ENCODE data around the gene ITPK1. TPM values are rescaled to one million over a fixed set of nuclear protein-coding genes. Genes with fewer than 3 reads are reported as not detected.
"Not testable (repeated sequence)": the region's sequence is repeated elsewhere in the genome, so short reads cannot be mapped to it uniquely, and the experiment has no call there.

Gene ITPK1
- 10 to 100 TPM; 43.9 to 56.1 (median 44.5) TPM for total RNA-seq

DNA sequence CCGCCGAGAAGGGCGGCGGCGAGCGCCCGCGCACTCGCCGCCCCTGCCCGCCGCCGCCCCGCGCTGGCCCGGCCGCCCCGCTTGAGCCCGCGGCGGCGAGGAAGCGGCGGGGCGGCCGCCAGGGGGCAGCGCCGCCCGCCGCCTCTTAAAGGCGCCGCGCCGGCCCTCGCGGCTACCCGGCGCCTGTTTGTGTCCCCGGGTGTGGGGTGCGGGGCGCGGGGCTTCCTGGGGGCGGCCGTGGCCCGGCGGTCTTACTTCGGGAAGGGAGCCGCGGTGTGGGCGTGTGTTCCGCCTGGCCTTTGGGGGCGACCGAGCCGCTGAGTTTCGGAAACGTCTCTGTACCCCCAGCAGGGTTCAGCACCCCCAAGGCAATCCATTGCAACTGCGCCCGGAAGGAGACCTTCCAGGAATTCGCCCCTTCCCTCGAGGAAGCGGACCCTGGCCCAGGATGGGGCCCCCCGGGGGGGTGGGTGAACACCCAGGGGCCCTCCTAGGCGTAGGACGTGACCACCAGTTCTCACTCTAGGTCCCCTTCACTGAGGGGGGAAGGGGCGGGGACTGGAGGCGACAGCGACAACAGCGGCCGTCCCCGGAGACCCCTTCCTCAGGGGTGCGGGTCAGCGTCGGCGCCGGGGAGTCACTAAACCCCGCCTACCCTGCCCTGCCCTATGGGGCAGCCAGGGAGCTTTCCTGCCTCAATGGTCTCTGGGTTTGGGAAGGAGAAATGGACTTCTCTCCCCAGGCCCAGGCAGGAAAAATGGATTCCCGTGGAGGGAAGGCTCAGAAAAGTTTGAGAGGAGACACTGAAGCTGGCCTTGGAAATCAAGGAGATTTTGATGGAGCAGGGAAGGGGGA is at the start of gene ITPK1:
TSS of gene ITPK1 (minus strand) at position 105 of the 855 bp plus-strand sequence. CDS start 762 bp downstream, outside the sequence.
- Histone ChIP-seq H3K27ac (peak within 1 kb of the TSS; percentile 92 to 96 (median 95)), H3K36me3 (no peaks in the 10 kb centered on the region), H3K4me1 (peaks cover 25 to 32% of the 10 kb centered on the region in 2 donors), H3K27me3 (no peaks in the 10 kb centered on the region), H3K9me3 (no peaks in the 10 kb centered on the region), H3K4me3 (replicated peaks in 1 of 3) (peak within 1 kb of the TSS; percentile 54 to 86 (median 78))
- intact Hi-C loops (cut with DNase I) = no loop called here
- 1 to 4% methylated on average over 2 to 23 of the region's 77 CpGs for WGBS, 2 donors
- peak; percentile 51 to 57 for DNase-seq
- TF ChIP-seq, protein P1, sequence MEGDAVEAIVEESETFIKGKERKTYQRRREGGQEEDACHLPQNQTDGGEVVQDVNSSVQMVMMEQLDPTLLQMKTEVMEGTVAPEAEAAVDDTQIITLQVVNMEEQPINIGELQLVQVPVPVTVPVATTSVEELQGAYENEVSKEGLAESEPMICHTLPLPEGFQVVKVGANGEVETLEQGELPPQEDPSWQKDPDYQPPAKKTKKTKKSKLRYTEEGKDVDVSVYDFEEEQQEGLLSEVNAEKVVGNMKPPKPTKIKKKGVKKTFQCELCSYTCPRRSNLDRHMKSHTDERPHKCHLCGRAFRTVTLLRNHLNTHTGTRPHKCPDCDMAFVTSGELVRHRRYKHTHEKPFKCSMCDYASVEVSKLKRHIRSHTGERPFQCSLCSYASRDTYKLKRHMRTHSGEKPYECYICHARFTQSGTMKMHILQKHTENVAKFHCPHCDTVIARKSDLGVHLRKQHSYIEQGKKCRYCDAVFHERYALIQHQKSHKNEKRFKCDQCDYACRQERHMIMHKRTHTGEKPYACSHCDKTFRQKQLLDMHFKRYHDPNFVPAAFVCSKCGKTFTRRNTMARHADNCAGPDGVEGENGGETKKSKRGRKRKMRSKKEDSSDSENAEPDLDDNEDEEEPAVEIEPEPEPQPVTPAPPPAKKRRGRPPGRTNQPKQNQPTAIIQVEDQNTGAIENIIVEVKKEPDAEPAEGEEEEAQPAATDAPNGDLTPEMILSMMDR (IDR thresholded peaks at IDR 0.05) = peak in 3 of 6 experiments; percentile 15 to 56 (median 54)
- TF ChIP-seq POLR2A (IDR thresholded peaks at IDR 0.05) = no peak

DNA sequence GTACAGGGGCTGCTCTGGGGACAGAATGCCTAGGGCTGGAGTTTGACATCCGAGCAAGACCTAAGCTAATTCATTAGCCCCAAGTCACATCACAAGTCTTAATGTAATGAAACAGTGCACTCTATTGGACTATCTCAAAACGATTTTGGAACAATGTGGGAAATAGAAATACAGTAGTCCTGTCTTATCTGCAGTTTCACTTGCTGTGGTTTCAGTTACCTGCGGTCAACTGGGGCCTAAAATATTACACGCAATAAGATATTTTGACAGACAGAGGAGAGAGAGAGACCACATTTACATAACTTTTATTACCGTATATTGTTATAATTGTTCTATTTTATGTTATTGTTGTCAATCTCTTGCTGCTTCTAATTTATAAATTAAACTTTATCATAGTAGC is 47.8 kb upstream of the ITPK1 start:
- Histone ChIP-seq H3K4me3 (replicated peaks in 1 of 3) (no peak overlapping the region), H3K27ac (no peak overlapping the region), H3K4me1 (no peaks in the 10 kb centered on the region), H3K36me3 (no peaks in the 10 kb centered on the region), H3K9me3 (no peaks in the 10 kb centered on the region), H3K27me3 (no peaks in the 10 kb centered on the region)
- WGBS, 2 donors = 71 to 72% methylated on average over 5 of the region's 5 CpGs
- TF ChIP-seq, protein P1 (IDR thresholded peaks at IDR 0.05) = no peak
- no peak for TF ChIP-seq POLR2A (IDR thresholded peaks at IDR 0.05)
- DNase-seq = no peak
- intact Hi-C loops (cut with DNase I) = no loop called here

DNA sequence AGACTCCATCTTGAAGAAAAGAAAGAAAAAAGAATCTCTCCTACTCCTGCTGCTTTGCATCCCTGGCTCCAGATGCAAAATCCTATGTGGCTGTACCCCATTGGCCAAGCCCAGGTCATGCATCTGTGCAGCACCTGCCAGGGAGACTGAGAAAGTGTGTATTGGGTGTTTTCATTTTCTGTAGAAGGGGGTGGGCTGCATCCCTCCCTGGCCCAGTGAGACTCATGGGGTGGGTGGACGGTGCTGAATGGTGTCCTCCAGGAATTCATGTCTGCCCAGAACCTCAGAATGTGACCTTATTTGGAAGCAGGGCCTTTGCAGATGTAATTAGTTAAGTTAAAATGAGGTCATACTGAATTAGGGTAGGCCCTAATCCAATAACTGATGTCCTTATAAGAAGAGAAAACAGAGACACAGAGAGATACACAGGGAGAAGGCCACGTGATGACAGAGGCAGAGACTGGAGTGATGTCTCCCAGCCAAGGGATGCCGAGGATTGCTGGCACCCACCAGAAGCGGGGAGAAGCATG is 45.8 kb upstream of the ITPK1 start:
- TF ChIP-seq, protein P1 (IDR thresholded peaks at IDR 0.05) = no peak
- no peak for TF ChIP-seq POLR2A (IDR thresholded peaks at IDR 0.05)
- Histone ChIP-seq H3K9me3 (no peaks in the 10 kb centered on the region), H3K27ac (no peak overlapping the region), H3K36me3 (no peaks in the 10 kb centered on the region), H3K27me3 (no peaks in the 10 kb centered on the region), H3K4me1 (no peaks in the 10 kb centered on the region), H3K4me3 (replicated peaks in 1 of 3) (no peak overlapping the region)
- no peak for DNase-seq
- WGBS, 2 donors = 74 to 79% methylated on average over 4 of the region's 4 CpGs
- intact Hi-C loops (cut with DNase I) = no loop called here

DNA sequence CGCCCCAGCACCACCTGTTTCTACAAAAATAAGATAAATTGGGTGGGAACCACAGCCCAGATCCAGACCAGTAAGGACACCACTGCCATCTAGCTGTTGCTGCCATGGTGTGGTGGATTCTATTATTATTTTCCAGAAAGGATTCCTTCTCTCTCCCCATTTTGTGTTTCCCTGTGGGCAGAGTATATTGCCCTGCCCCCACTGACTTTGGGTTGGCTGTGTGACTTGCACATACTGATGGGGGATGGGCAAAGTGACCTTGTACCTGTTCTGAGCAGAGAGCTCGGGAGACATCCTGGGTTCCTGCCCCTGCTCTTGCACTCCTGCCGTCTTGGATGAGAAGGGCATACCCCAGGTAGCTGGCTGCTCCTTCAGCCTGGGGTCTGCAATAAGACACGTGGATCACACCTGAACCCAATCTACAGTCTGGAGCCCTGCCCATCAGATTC is 44.7 kb upstream of the ITPK1 start:
- DNase-seq = no peak
- 30 to 32% methylated on average over 4 of the region's 4 CpGs for WGBS, 2 donors
- intact Hi-C loops (cut with DNase I) = no loop called here
- Histone ChIP-seq H3K36me3 (no peaks in the 10 kb centered on the region), H3K27ac (no peak overlapping the region), H3K27me3 (no peaks in the 10 kb centered on the region), H3K4me3 (replicated peaks in 1 of 3) (no peak overlapping the region), H3K9me3 (no peaks in the 10 kb centered on the region), H3K4me1 (no peaks in the 10 kb centered on the region)
- TF ChIP-seq, protein P1 (IDR thresholded peaks at IDR 0.05) = peak in 1 of 6 experiments; percentile 19
- no peak for TF ChIP-seq POLR2A (IDR thresholded peaks at IDR 0.05)

DNA sequence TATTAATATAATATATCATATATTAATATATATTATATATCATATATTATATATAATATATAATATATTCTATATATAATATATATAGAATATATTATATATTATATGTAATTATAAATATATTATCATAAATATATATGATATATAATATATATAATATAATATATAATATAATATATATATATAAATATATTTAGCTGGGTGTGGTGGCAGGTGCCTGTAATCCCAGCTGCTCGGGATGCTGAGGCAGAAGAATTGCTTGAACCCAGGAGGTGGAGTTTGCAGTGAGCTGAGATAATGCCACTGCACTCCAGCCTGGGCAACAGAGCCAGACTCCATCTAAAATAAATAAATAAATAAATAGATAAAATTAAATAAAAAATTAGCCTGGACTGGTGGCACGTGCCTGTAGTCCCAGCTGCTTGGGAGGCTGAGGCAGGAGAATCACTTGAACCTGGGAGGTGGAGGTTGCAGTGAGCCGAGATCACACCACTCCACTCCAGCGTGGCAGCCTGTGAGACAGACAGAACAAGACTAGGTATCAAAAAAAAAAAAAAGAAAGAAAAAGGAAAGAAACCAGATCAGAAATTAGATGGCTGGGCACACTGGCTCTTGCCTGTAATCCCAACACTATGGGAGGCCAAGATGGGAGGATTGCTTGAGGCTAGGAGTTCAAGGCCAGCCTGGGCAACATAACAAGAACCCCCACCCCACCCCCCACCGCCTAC is 44.1 kb upstream of the ITPK1 start:
- H3K4me1 ChIP-seq; H3K27ac ChIP-seq; H3K9me3 ChIP-seq; H3K36me3 ChIP-seq; H3K27me3 ChIP-seq; DNase-seq; intact Hi-C loops (cut with DNase I); H3K4me3 ChIP-seq (replicated peaks in 1 of 3): not testable (repeated sequence)
- WGBS, 2 donors = 63 to 66% methylated on average over 5 of the region's 5 CpGs

DNA sequence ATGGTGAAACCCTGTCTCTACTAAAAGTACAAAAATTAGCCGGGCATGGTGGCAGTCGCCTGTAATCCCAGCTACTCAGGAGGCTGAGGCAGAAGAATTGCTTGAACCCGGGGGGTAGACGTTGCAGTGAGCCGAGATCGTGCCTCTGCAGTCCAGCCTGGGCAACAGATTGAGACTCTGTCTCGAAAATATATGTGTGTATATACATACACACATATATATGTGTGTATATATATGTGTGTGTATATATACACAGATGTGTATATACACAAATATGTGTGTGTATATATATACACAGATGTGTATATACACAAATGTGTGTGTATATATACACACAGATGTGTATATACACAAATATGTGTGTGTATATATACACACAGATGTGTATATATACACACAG is 42.6 kb upstream of the ITPK1 start:
- H3K4me1 ChIP-seq; H3K27ac ChIP-seq; H3K36me3 ChIP-seq; intact Hi-C loops (cut with DNase I); H3K9me3 ChIP-seq; H3K27me3 ChIP-seq; H3K4me3 ChIP-seq (replicated peaks in 1 of 3); DNase-seq: not testable (repeated sequence)
- 91 to 96% methylated on average over 7 of the region's 7 CpGs for WGBS, 2 donors

All from thyroid gland (tissue), 4 donors.